ENCODE data around the gene SRSF5. TPM values are rescaled to one million over a fixed set of nuclear protein-coding genes. Genes with fewer than 3 reads are reported as not detected.
A peak's percentile ranks its signal among the peaks of the same experiment; 100 is the strongest.

SRSF5 gene
- polyA plus RNA-seq, 2 donors = 362 to 481 TPM

DNA sequence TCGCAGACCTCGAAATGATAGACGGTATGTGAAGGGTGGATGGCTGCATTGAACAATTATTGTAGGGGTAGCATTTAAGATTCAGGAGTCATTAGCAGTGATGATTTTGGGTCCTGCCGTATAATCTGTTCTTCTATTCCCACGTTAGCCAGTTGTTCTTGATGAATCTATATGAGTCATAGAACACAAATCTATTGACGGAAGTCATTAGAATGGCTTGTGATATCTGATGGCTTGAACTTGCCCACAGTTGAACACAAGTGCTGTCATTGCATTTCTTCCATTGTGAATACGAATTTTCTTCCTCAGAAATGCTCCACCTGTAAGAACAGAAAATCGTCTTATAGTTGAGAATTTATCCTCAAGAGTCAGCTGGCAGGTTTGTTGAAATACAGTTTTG, 1.9 kb downstream of the SRSF5 start:
- Histone ChIP-seq H3K27ac (ENCODE audit: low read depth in 2 of 2, low read length in 1 of 2) (peak overlapping the region in 1 of 2 donors; percentile 54), H3K36me3 (ENCODE audit: control insufficient read depth in 2 of 2, insufficient read depth in 2 of 2, low read length in 1 of 2) (peaks cover 14 to 16% of the 10 kb centered on the region in 2 donors), H3K9me3 (ENCODE audit: control insufficient read depth in 2 of 2, insufficient read depth in 1 of 2, low read depth in 1 of 2, low read length in 1 of 2) (no peaks in the 10 kb centered on the region), H3K4me3 (ENCODE audit: low read depth in 1 of 2, low read length in 2 of 2) (peak overlapping the region; percentile 88 to 98), H3K27me3 (ENCODE audit: control insufficient read depth in 1 of 2, insufficient read depth in 2 of 2, low read length in 2 of 2) (no peaks in the 10 kb centered on the region), H3K4me1 (ENCODE audit: control insufficient read depth in 2 of 2, insufficient read depth in 2 of 2, low read length in 1 of 2) (peaks cover 0 to 2% of the 10 kb centered on the region in 2 donors)
- 64 to 74% methylated on average over 8 of the region's 8 CpGs for WGBS, 2 donors

DNA sequence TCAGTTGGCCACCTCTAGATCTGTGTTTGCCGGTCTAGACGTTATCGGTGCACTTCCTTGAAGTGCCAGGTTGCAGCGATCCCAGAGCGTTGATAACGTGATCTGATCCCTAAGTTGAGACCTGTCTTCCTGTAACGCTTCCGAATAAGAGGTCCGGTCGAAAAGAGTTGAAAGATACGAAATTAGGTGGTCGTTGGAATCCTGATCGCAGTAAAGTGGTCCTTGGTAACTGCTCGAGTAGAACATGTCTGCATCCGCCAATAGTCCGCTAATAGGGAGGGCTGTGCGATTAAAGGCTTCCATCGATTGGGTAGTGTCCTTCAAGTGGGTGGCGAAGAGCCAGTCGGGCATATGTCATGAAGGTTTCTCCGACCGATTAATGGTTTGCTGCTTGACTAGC, 2.7 kb downstream of the SRSF5 start:
- Histone ChIP-seq H3K4me1 (ENCODE audit: control insufficient read depth in 2 of 2, insufficient read depth in 2 of 2, low read length in 1 of 2) (peaks cover 0 to 2% of the 10 kb centered on the region in 2 donors), H3K4me3 (ENCODE audit: low read depth in 1 of 2, low read length in 2 of 2) (peak overlapping the region; percentile 42 to 44), H3K27me3 (ENCODE audit: control insufficient read depth in 1 of 2, insufficient read depth in 2 of 2, low read length in 2 of 2) (no peaks in the 10 kb centered on the region), H3K36me3 (ENCODE audit: control insufficient read depth in 2 of 2, insufficient read depth in 2 of 2, low read length in 1 of 2) (peaks cover 14 to 19% of the 10 kb centered on the region in 2 donors), H3K27ac (ENCODE audit: low read depth in 2 of 2, low read length in 1 of 2) (peak overlapping the region in 1 of 2 donors; percentile 1), H3K9me3 (ENCODE audit: control insufficient read depth in 2 of 2, insufficient read depth in 1 of 2, low read depth in 1 of 2, low read length in 1 of 2) (no peaks in the 10 kb centered on the region)
- WGBS, 2 donors = 86 to 93% methylated on average over 22 of the region's 22 CpGs

GRCh38 chr14:69770559-69770958, 3.6 kb downstream of the SRSF5 start:
- peak overlapping the region in 1 of 2 donors; percentile 44 for H3K4me3 ChIP-seq (ENCODE audit: low read depth in 1 of 2, low read length in 2 of 2)
- no peaks in the 10 kb centered on the region for H3K9me3 ChIP-seq (ENCODE audit: control insufficient read depth in 2 of 2, insufficient read depth in 1 of 2, low read depth in 1 of 2, low read length in 1 of 2)
- no peak overlapping the region for H3K27ac ChIP-seq (ENCODE audit: low read depth in 2 of 2, low read length in 1 of 2)
- peaks cover 0 to 2% of the 10 kb centered on the region in 2 donors for H3K4me1 ChIP-seq (ENCODE audit: control insufficient read depth in 2 of 2, insufficient read depth in 2 of 2, low read length in 1 of 2)
- 81 to 82% methylated on average over 3 of the region's 3 CpGs for WGBS, 2 donors
- peaks cover 15 to 19% of the 10 kb centered on the region in 2 donors for H3K36me3 ChIP-seq (ENCODE audit: control insufficient read depth in 2 of 2, insufficient read depth in 2 of 2, low read length in 1 of 2)
- H3K27me3 ChIP-seq (ENCODE audit: control insufficient read depth in 1 of 2, insufficient read depth in 2 of 2, low read length in 2 of 2) = no peaks in the 10 kb centered on the region

DNA sequence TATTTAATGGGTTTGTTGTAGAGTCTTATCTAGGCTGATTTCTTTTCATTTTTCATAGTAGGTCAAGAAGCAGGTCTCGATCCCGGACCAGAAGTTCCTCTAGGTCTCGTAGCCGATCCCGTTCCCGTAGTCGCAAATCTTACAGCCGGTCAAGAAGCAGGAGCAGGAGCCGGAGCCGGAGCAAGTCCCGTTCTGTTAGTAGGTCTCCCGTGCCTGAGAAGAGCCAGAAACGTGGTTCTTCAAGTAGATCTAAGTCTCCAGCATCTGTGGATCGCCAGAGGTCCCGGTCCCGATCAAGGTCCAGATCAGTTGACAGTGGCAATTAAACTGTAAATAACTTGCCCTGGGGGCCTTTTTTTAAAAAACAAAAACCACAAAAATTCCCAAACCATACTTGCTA, 4.2 kb downstream of the SRSF5 start:
- H3K36me3 ChIP-seq (ENCODE audit: control insufficient read depth in 2 of 2, insufficient read depth in 2 of 2, low read length in 1 of 2) = peaks cover 16 to 19% of the 10 kb centered on the region in 2 donors

GRCh38 chr14:69772082-69773017, 5.4 kb downstream of the SRSF5 start:
- H3K4me1 ChIP-seq (ENCODE audit: control insufficient read depth in 2 of 2, insufficient read depth in 2 of 2, low read length in 1 of 2) = peaks cover 0 to 2% of the 10 kb centered on the region in 2 donors

More for the DNA sequence above, 4.2 kb downstream of the SRSF5 start:
- H3K9me3 ChIP-seq (ENCODE audit: control insufficient read depth in 2 of 2, insufficient read depth in 1 of 2, low read depth in 1 of 2, low read length in 1 of 2) = no peaks in the 10 kb centered on the region
- peaks cover 0 to 2% of the 10 kb centered on the region in 2 donors for H3K4me1 ChIP-seq (ENCODE audit: control insufficient read depth in 2 of 2, insufficient read depth in 2 of 2, low read length in 1 of 2)
- H3K27ac ChIP-seq (ENCODE audit: low read depth in 2 of 2, low read length in 1 of 2) = no peak overlapping the region
- 94 to 96% methylated on average over 16 of the region's 16 CpGs for WGBS, 2 donors
- H3K27me3 ChIP-seq (ENCODE audit: control insufficient read depth in 1 of 2, insufficient read depth in 2 of 2, low read length in 2 of 2) = no peaks in the 10 kb centered on the region
- H3K4me3 ChIP-seq (ENCODE audit: low read depth in 1 of 2, low read length in 2 of 2) = peak overlapping the region; percentile 31 to 33

GRCh38 chr14:69773571-69774276, 6.8 kb downstream of the SRSF5 start:
- Histone ChIP-seq H3K4me1 (ENCODE audit: control insufficient read depth in 2 of 2, insufficient read depth in 2 of 2, low read length in 1 of 2) (peaks cover 0 to 2% of the 10 kb centered on the region in 2 donors), H3K27ac (ENCODE audit: low read depth in 2 of 2, low read length in 1 of 2) (no peak overlapping the region), H3K4me3 (ENCODE audit: low read depth in 1 of 2, low read length in 2 of 2) (no peak overlapping the region), H3K27me3 (ENCODE audit: control insufficient read depth in 1 of 2, insufficient read depth in 2 of 2, low read length in 2 of 2) (no peaks in the 10 kb centered on the region), H3K9me3 (ENCODE audit: control insufficient read depth in 2 of 2, insufficient read depth in 1 of 2, low read depth in 1 of 2, low read length in 1 of 2) (no peaks in the 10 kb centered on the region), H3K36me3 (ENCODE audit: control insufficient read depth in 2 of 2, insufficient read depth in 2 of 2, low read length in 1 of 2) (peaks cover 18 to 26% of the 10 kb centered on the region in 2 donors)
- WGBS, 2 donors = 94 to 95% methylated on average over 7 of the region's 7 CpGs

More at GRCh38 chr14:69772082-69773017, 5.4 kb downstream of the SRSF5 start:
- Histone ChIP-seq H3K4me3 (ENCODE audit: low read depth in 1 of 2, low read length in 2 of 2) (no peak overlapping the region), H3K36me3 (ENCODE audit: control insufficient read depth in 2 of 2, insufficient read depth in 2 of 2, low read length in 1 of 2) (peaks cover 16 to 19% of the 10 kb centered on the region in 2 donors), H3K27me3 (ENCODE audit: control insufficient read depth in 1 of 2, insufficient read depth in 2 of 2, low read length in 2 of 2) (no peaks in the 10 kb centered on the region), H3K27ac (ENCODE audit: low read depth in 2 of 2, low read length in 1 of 2) (no peak overlapping the region), H3K9me3 (ENCODE audit: control insufficient read depth in 2 of 2, insufficient read depth in 1 of 2, low read depth in 1 of 2, low read length in 1 of 2) (no peaks in the 10 kb centered on the region)
- 87 to 88% methylated on average over 11 of the region's 11 CpGs for WGBS, 2 donors

DNA sequence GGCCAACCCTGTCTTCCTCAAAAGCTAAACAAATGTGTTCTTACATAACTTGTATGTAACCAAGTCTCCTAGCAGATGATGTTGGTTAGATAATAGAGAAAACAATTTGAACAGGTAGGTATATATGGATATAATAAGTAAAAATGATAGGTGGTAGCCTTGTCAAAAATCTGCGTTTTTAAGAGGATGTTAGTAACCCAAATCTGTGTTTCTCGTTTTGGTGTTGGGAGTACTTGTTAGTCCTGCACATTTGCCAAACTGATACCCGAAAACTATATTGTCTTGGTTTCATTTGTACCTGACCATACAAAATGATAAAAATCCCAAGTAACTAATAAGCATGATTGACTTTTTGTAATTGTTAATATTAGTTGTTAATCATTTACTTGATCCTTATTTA, 8.1 kb downstream of the SRSF5 start:
- H3K4me1 ChIP-seq (ENCODE audit: control insufficient read depth in 2 of 2, insufficient read depth in 2 of 2, low read length in 1 of 2) = no peaks in the 10 kb centered on the region
- WGBS, 2 donors = 81 to 94% methylated on average over 3 of the region's 3 CpGs
- H3K27me3 ChIP-seq (ENCODE audit: control insufficient read depth in 1 of 2, insufficient read depth in 2 of 2, low read length in 2 of 2) = no peaks in the 10 kb centered on the region
- no peak overlapping the region for H3K4me3 ChIP-seq (ENCODE audit: low read depth in 1 of 2, low read length in 2 of 2)
- H3K9me3 ChIP-seq (ENCODE audit: control insufficient read depth in 2 of 2, insufficient read depth in 1 of 2, low read depth in 1 of 2, low read length in 1 of 2) = no peaks in the 10 kb centered on the region
- H3K27ac ChIP-seq (ENCODE audit: low read depth in 2 of 2, low read length in 1 of 2) = no peak overlapping the region
- peaks cover 16 to 21% of the 10 kb centered on the region in 2 donors for H3K36me3 ChIP-seq (ENCODE audit: control insufficient read depth in 2 of 2, insufficient read depth in 2 of 2, low read length in 1 of 2)

DNA sequence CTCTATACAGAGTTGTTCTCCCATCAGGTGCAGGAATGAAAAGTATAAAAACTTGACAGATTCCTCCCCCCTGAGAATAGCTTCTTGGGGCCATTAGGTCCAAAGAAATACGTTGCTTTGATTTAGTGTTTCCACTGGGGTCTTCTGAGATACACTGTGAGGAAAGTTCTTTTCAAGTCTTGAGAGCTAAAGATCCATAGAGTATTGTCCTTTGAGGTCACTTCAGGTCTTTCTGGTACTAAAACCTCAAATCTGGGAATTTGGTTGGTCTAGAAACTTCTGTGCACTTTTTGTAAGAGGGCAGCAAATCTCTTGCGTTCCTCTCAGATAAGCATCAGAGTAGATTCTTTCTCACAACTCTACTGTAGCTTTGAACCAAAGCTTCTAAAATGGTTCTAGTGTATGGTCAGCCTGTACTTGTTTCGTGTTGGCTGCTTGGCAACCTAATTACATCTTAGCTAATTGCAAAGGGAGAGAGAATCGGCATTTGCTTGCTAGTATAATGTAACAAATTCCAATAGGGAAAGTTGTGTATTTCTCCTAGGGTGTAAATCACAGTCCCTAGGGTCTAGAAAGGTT, 10.0 kb downstream of the SRSF5 start:
- Histone ChIP-seq H3K9me3 (ENCODE audit: control insufficient read depth in 2 of 2, insufficient read depth in 1 of 2, low read depth in 1 of 2, low read length in 1 of 2) (no peaks in the 10 kb centered on the region), H3K36me3 (ENCODE audit: control insufficient read depth in 2 of 2, insufficient read depth in 2 of 2, low read length in 1 of 2) (peaks cover 15 to 16% of the 10 kb centered on the region in 2 donors), H3K27ac (ENCODE audit: low read depth in 2 of 2, low read length in 1 of 2) (no peak overlapping the region), H3K4me3 (ENCODE audit: low read depth in 1 of 2, low read length in 2 of 2) (no peak overlapping the region), H3K4me1 (ENCODE audit: control insufficient read depth in 2 of 2, insufficient read depth in 2 of 2, low read length in 1 of 2) (no peaks in the 10 kb centered on the region), H3K27me3 (ENCODE audit: control insufficient read depth in 1 of 2, insufficient read depth in 2 of 2, low read length in 2 of 2) (no peaks in the 10 kb centered on the region)
- WGBS, 2 donors = 84 to 90% methylated on average over 4 of the region's 4 CpGs

- H3K36me3 ChIP-seq (ENCODE audit: control insufficient read depth in 2 of 2, insufficient read depth in 2 of 2, low read length in 1 of 2) = peaks cover 7 to 11% of the 10 kb centered on the region in 2 donors
- no peak overlapping the region for H3K27ac ChIP-seq (ENCODE audit: low read depth in 2 of 2, low read length in 1 of 2)
- H3K4me3 ChIP-seq (ENCODE audit: low read depth in 1 of 2, low read length in 2 of 2) = no peak overlapping the region
- H3K27me3 ChIP-seq (ENCODE audit: control insufficient read depth in 1 of 2, insufficient read depth in 2 of 2, low read length in 2 of 2) = no peaks in the 10 kb centered on the region
- WGBS, 2 donors = 85 to 90% methylated on average over 2 of the region's 2 CpGs
- H3K9me3 ChIP-seq (ENCODE audit: control insufficient read depth in 2 of 2, insufficient read depth in 1 of 2, low read depth in 1 of 2, low read length in 1 of 2) = no peaks in the 10 kb centered on the region
- no peaks in the 10 kb centered on the region for H3K4me1 ChIP-seq (ENCODE audit: control insufficient read depth in 2 of 2, insufficient read depth in 2 of 2, low read length in 1 of 2)
Observed at GRCh38 chr14:69779088-69779487, 12.1 kb downstream of the SRSF5 start.

Data from esophagus (tissue), 2 donors.